Stimulated activated CD4-positive, alpha-beta T cell treated with anti-CD3 and anti-CD28 coated beads, TNF-alpha, amount 100 ng/mL, for 48 hours (primary cell): Measurements from ENCODE around the gene SUGCT.

ENCODE experiments used
- DNase-seq, 3 donors: peaks; one replicate each; pipeline ENCODE4 v3.0.0-alpha.2; 2020; ENCODE audit warnings: low read depth in 3 of 3

SUGCT gene

DNA sequence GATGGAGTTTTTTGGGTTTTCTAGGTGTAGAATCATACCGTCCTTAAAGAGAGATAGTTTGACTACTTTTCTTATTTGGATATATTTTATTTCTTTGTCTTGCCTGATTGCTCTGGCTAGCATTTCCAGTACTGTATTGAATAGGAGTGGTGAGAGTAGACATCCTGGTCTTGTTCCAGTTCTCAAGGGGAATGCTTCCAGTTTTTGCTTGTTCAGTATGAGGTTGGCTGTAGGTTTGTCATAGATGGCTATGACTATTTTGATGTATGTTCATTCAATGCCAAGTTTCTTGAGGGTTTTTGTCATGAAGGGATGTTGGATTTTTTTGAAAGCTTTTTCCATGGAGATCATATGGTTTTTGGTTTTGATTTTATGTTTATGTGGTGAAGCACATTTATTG lies 676.9 kb downstream of the SUGCT start:
- DNase-seq = no peak

DNA sequence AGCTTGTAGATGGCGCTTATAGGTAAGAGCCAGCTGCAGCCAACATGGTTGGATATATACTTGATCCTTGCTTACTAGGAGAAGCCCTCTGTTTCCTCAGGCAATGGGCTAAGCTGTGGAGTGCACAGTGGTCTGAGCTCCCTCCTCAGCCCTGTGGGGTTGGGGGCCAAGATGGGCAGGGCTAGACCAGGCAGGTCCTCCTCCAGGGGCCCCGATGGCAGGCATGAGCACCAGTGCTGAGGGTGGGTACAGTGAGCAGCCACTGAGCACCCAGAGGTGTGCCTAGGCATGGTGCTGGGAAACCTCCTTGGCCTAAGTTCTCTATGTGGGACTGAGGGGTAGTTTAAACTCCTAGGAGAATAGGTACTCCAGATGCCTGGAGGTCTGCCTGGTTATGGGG lies 680.2 kb downstream of the SUGCT start:
- DNase-seq = no peak

DNA sequence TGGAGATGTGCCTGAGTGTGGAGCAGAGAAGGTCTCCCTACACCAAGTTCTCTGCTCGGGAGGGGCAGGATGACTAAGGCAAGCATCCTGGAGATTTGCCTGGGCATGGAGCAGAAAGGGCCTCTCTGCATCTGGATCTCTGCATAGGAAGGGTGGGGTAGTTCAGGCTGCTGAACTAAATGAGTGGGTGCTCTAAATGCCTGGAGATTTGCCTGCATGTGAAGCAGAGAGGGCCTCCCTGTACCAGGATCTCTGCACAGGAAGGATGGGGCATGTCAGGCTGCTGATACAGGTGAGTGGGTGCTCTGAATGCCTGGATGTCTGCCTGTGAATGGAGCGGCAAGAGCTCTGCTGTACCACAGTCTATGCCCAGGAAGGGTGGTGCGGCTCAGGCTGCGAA lies 680.7 kb downstream of the SUGCT start:
- no peak for DNase-seq

DNA sequence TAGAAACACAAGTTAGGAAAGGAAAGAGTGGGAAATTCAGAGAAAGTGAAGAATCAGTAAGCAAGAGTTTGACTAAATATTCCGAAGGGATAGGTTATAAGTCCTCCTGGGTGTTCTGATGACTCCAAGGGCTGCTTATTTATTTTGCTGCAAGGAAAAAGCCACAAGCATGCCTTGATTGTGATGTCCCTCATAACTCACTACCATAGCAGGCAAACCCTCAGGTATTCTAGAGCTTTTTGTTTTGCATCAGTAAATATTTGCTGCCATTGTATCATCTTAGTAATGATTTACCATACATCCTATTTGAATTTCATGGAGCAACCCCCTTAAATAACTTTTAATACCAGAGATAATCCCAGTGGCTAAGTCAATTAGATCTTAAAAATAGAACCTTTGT lies 688.1 kb downstream of the SUGCT start:
- no peak for DNase-seq

DNA sequence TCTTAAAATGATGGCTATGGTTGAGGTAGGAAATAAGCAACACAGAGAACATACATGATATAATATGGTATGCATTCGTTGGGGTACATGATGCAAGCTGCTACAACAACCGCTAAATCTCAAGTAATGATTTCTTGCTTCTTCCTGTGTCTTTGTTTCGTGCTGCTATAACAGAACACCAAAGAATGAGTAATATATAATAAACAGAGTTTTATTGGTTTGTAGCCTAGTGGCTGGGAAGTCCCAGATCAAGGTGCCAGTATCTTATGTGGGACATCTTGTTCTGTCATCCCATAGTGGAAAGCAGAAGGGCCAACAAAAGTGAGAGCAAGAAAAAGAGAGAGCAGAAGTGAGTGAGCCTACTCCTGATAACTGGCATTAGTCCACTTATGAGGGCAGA lies 689.7 kb downstream of the SUGCT start:
- no peak for DNase-seq

DNA sequence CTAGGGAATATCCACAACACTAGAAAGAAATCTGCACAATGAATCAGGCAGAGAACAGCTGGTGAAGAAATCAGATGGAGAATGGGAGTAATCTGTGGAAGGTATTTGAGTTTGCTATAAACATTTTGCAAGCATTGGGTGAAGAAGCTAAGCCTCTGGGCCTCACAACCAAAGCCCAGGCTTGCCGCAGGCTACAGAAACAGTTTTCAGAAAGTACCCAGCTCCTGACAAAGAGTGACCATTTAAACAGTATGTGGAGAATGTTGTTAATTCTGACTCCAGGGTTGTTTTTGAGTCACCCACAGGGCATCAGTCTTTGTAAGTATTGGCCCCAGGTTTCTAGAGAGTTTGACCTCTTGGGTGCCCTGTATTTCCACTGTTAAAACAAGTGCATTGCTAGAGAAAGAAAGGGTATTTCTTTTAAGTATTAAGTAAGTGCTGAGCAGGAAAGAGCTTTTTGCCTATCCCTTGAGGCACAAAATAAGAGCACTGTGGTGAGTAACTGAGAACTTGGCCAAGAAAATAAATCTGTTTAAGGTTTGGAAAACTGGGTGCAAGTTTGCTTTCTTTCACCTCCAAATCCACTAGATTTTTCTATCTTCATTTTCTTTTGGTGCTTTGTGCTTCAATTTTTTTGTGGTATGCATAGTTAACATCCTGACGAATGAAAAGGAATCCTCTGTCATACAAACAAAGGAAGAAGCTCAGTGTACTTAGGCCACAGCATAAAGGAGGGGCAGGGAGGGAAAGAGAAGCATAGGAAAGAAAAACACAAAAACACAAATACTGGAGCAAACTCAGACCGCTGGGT lies 691.8 kb downstream of the SUGCT start:
- no peak for DNase-seq

DNA sequence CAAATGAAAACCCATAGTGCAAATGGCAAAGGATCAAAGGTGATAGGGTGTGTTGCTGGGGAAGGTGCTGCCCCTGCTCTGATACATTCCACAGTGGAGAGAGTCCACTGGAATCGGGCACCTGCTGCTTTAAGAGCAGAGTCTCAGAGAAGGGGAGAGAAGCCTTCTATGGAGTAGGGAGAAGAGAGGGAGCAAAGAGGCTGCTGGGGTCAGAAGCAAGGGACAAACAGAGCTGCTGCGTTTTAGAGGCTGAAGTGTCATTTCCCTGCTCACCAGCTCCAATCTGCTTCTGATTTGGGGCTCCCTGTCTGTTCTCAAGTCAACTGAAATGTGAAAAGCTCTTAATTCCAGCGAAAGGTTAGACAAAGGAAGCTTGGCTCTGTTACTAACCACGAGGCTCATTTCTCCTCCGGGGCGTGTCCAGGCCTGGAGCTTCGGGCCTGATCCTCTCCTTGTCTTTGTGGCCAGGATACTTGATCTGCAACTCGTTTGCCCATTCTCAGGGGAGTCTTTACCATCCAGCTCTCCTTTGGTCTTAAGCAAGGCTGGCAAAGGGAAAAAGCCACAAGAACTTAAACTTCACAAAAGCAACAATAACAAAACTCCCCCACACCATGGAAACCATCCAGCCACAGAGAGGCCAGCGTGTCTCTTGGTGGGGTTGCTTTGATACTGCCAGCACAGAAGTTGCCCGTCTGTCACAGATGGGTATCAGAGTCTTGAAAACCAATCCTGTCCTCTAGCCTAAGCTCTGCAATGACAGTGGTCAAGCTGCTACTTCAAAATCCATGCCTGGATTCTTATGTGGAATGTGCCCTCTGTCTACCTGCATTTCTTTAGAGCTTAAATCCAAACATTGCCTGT lies 692.6 kb downstream of the SUGCT start:
- no peak for DNase-seq

DNA sequence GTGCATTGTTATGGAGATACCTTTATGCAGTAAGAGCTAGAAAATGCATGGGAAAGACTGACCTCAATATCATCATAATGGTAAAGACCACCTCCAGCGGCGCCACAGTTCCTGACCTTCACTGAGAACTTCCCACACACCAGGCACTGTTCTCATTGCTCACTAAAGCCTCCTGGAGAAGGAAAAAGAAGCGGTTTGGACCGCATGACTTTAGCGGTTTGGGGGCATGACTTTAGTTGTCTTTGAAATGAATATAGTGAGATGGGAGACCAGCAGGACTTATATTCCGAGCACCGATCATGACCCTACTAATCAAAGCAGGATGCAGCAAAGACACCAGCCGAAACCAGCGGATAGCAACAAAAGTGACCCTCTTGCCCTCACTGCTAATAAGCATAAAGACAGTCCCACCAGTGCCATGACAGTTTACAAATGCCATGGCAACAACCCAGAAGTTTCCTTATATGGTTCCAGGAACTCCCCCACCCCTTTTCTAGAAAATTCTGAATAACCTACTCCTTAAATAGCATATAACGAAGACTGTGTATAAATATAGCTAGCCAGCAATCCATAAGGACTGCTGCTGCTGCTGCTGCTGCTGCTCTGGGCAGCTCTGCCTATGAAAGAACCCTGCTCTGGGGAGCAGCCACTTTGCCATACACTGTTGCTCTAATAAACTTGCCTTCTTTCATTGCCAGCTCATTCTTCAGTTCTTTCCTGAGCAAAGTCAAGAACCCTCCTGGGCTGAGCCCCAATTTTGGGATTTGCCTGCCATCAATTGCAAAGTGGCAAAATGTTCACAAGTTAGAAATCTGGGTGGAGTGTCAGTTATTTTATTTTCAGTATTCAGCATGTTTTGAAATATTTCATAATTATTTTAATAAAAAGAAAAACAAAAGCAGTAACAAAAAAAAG lies 694.1 kb downstream of the SUGCT start:
- no peak for DNase-seq

DNA sequence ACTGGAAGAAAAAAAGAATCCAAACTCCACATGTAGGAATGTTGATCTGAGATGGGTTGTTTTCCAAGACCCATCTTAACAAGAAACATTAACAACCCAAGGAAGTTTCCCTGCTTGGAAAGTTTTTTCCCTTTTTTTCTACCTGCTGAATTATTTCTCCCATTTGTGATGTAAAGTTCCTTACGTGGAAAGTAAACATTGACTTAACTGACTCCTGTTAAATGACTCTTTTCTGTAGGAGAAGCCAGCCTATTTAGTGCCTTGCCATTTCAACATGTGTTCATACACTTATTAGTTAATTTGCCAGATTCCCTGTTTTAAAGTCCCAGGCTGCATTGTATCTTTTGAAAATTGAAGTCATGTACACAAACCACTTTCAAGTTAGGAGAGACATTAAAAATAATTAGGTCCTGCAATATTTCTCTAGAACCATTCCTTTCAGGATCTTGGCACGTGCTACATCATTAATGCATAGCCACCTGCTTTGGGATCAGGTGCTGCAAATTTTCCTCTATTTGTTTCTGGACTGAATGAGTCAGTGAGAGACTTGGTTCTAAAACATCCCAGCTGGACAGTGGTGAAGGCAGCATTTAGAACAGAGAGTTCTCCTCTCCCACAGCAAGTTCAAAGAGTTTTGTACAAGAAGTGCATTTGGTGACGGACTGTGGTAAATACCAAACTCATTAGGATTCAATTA lies 698.5 kb downstream of the SUGCT start:
- DNase-seq = no peak

DNA sequence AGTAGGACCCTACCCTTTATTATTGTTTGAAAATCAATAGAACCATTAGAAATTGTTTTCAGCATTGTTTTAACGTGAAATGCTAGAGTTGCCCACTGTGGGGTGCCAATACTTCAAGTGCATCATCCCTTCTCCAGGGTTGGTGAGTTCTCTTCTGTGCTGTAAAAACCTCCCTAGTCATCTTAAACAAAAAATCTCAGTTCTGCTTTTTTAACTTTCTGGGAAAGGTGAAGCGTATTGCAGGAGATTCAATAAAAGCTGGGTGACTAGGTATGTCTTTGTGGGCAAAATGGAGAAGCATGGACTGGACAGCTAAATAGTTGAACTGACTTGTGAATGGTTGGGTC lies 699.1 kb downstream of the SUGCT start:
- no peak for DNase-seq

DNA sequence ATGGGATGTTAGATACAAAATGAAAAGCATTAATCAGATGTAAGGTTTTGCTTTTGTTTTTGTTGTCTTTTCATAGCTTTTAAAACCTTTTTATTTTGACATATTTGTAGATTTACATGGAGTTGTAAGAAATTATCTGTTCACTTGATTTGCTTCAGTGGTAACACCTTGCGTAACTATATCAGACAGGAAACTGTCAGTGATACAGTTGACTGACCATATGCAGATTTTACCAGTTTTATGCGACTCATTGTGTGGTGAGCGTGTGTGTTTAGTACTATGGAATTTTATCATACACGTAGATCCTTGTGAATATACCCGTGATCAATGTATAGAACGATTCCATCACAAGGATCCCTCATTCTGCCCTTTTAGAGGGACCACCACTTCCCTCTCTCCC lies 701.4 kb downstream of the SUGCT start:
- DNase-seq = no peak

DNA sequence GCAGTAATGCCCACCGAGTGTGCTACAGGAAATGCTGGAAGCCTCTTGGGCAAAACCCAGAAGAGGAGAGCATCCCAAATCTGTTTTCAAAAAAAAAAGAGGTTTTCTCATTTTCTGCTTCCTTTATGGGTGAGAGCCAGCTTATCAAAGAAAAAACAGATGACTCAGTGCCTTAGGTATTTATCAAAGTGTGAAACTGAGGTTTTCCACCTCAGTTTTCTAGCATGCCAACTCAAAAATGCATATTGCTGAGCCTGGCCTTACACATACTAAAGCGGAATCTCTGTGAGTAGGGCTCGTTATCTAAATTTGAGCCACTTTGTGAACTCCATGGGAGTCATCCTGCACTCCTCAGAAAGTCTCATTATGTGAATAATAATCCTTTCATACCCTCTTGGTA lies 705.1 kb downstream of the SUGCT start:
- no peak for DNase-seq

DNA sequence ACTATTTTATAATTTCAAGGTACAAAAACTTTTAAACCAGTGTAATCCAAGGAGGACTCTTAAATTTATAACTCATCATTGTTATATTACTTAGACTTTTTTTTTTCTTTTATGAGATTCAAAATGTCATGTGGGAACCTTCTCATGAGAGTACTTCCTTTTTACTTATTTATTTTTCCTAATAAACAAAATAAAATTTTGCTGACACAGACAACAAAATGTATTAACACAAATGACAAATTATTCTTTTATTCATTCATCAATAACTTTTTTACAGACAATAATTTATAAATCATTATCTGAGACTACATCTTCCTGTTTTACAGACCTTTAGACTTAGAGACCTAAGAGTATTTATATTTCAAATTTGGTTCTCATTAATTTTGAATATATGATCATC lies 706.2 kb downstream of the SUGCT start:
- DNase-seq = no peak

DNA sequence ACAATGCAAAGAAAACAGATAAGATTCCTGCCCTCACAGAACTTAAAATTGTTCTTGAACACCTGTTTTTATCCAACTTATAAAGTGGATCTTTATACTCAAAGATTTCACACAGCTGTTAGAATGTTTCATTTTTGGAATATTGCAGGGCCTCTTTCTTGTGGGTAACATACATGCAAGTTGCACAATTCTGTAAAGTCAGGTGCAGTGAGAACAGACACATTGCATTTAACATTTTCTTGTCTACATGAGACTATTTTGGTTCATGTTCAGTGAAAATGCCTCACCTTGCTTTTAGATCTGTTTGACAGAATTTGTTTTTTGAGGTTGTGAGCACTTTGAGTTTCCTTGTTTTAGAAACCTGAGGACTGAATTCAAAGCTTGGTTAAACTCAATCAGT lies 707.8 kb downstream of the SUGCT start:
- DNase-seq = no peak

DNA sequence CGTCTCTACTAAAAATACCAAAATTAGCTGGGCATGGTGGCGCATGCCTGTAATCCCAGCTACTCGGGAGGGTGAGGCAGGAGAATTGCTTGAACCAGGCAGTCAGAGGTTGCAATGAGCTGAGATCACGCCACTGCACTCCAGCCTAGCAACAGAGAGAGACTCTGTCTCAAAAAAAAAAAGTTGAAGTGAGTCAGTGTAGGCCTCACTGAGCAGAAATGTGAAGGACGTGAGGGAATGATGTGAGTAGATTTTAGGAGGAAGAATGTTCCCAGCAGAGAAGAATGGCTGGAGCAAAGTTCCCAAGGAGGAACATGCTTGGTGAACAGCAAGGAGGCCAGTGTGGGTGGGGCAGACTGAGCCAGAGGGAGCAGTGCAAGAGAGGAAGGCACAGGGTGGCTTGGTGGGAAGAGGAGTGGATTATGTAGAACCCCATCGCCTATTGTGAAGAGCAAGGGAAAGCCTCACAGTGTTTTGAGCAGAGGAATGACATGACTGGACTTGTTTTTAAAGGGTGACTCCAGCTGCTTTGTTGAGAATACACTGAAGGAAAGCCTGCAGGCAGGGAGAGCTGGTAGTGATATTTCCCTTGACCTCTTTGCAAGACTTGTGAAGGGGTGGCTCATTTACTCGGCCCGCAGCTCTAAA lies 708.7 kb downstream of the SUGCT start:
- DNase-seq = no peak

DNA sequence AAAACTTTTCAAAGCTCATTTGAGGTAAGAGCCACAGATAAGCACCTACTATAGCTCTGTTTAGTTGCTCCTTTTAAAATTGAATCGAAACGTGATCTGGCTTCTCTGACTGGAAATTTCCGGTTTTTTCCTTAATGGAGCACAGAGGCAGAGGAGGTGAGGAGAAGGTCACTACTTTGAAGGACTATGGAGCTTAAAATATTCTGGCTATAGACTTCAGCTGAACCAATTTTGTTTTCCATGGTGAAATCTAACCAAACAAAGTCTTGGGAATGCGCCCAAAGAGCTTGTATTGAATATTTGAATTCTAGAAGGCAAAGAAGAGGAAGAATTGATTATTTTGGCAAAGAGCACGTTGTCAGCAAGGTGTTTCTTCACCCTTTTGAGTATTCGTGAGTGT lies 711.1 kb downstream of the SUGCT start:
- no peak for DNase-seq

DNA sequence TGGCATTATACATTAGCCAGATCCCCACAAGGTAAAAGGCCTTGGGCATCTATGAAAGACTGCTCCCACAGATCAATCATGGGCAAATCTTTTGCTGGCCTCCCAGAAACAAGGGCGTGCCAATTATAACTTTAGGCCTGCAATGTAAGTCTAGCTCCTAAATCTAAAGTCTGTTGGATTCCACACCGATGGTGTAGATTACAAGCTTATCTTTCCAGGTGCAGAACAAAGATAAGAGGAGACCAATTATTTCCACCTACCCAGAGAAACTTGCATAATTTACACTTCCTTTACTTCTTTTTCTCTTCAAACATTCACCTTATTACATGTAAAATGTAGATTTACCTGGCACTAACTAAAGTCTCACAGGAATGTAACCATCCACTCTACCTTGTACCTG lies 713.1 kb downstream of the SUGCT start:
- no peak for DNase-seq

DNA sequence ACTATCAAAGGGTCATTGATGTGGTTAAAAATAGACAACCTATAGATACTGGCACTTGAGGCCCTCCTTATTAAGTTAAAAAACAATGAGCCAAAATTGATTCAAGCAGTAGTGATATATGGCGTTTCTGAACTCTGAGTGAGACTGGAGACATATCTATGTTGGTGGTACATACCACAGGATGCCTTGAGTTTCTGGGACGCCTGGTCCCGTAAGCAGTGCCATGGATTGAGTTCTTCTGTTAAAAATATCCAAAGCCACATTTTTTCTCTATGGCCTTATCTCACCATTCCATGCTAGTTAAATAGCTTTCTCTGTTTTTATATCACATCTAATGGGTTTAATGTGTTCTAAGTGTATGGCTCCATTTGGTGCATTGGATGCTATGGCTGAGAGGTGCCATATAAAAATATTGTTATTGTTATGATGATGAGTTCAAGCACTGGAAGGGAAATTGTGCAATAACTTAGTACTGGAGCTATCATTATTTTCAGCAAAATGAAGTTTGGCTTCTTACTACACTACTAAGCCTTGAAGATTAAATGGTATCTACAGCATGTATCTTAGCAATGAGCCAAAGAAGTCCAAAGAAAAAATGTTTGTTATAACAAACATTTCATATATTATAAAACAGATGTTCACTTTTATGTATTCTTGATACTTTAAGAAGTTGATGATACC lies 713.9 kb downstream of the SUGCT start:
- DNase-seq = no peak

DNA sequence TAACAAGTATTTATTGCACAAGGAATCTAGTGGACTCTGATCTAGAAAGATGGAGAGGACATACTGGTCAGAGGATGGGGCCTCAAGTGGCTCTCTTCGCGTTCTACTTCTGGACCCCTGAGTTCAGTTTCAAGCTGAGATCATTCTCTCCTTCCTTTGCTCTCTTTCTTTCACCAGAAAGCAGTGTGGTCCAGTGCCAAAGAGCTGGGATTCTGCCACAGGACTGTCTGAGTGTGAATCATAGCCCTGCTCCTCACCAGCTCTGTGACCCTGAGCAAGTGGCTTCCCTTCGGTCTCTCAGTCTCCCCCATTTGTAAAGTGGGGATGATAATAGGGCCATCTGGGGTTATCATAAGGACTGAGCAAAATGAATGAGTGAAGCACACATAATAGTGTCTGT lies 715.2 kb downstream of the SUGCT start:
- no peak for DNase-seq

DNA sequence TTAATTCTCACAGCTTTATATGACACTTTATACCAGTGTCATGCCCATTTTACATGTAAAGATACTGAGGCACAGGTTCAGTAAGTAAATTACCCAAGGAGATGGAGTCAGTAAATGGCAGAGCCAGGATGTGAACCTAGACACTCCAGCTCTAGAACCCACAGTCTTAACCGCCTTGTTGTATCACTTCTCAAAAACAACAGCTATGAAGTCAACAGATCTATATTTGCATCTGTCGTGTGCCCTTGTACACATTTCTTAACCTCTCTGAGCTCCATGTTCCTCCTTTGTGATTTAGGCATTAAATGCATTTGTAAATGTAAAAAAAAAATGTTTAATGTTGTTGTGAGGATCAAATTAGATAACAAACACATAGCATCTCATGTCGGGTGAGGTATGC lies 716.2 kb downstream of the SUGCT start:
- DNase-seq = no peak

DNA sequence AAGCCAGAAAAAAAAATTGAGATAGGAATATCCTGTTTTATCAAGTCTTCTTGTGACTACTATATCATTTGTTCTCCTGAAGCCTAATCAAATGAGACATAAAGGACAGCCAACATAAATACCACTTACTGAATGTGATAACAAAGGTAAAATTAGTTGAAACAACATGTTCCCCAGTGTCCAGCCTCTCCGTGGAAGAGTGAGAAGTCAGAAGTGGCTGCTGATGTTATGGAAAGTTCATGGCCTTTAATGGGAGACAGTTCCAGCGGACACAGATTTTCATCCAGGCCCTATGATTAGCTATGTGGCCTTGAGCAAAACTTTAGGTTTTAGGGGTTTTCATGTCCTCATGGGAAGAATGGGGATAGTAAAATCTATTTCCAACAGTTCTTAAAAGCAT lies 724.3 kb downstream of the SUGCT start:
- no peak for DNase-seq
